SKM-1 treated with dmso at 0.1 percent for 144 hours (cell line): ENCODE measurements around the gene SMURF1.

ENCODE experiments used
- DNase-seq: peaks from one replicate; lab custom pipeline; 2025; ENCODE audit not compliant: unreplicated experiment; lab: John Stamatoyannopoulos, UW

The SMURF1 gene

GRCh38 chr7:99098286-99098823 lies 45.6 kb downstream of the SMURF1 start:
- DNase-seq = no peak

DNA sequence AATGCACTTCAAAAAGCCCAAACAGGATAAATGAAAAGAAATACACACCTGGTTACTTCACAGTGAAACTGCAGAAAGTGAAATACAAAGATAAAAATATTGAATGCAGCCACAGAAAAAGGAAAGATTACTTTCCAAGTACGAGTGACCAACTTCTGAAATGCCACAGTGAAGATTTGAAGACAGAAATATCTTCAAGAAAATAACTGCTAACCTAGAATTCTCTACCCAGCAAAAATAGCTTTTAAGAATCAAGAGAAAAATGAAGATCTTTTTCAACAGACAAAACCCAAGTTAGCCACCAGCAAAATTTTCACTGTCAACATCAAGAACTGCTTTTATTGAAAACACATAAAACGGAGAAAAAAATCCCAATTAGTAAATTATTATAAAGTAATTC lies 46.2 kb downstream of the SMURF1 start:
- no peak for DNase-seq

- DNase-seq = no peak
Observed at GRCh38 chr7:99096124-99096887, 47.6 kb downstream of the SMURF1 start.

DNA sequence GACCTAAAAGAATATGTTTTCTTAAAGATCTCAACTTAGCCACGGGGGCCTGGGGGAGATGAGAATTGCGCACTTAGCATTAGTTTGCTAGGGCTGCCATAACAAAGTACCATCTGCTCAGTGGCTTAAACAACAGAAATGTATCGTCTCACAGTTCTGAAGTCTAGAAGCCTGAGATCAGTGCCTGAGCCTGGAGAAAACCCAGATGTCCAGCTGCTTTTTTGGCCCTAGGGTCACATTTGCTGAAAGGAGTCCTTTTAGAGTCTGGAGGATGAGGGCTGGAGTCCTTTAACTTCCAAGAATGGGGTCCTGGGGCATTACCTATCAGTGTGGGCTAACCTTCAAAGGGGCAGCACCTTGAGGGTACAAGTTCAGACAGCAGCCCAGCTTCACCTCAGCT lies 48.2 kb downstream of the SMURF1 start:
- DNase-seq = no peak

DNA sequence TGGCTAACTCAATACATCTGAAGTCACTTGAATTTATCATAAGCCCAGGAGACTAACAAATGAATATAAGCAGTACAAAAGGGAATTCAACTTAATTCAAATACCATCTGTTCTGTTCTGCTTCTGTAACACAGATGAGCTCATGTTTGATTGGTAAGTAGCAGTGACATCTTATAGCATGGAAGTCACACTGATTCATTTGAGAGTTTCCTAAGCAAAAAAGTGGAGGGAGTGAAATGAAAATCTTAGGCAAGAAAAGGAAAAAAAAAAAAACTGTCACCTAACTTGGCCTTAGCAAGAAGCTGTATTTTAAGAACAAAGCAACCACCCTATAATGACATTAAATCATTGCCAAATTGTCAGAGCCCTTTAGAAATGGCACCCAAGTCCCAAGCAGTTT lies 49.5 kb downstream of the SMURF1 start:
- no peak for DNase-seq

DNA sequence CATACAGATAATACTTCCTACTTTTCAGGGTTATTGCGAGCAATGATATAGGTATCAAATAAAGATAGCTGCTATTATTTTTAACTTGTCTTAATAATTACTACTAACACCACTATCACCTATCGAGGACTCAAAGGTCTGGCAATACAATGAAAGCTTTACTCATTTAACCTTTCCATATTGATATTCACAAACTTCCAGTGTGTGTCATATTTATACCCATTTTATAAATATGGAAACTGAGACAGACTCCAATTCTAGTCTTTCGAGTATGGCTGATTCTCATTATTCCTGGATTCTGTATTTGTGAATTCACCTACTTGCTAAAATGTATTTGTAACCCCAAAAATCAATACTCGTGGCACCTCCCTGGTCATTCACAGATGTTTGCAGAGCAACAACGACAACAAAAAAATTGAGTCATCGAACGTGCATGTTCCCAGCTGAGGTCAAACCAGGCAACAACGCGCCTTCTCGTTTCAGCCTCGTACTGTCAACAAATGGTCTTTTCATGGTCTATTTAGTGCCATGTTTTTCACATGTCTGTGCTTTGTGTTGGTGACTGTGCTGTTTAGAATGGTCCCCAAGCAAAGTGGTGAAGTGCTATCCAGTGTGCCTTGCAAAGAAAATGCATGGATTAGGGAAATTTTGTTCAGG lies 51.7 kb downstream of the SMURF1 start:
- DNase-seq = no peak

GRCh38 chr7:99090771-99091542 lies 53.0 kb downstream of the SMURF1 start:
- no peak for DNase-seq

GRCh38 chr7:99089914-99090629 lies 53.8 kb downstream of the SMURF1 start:
- DNase-seq = no peak

DNA sequence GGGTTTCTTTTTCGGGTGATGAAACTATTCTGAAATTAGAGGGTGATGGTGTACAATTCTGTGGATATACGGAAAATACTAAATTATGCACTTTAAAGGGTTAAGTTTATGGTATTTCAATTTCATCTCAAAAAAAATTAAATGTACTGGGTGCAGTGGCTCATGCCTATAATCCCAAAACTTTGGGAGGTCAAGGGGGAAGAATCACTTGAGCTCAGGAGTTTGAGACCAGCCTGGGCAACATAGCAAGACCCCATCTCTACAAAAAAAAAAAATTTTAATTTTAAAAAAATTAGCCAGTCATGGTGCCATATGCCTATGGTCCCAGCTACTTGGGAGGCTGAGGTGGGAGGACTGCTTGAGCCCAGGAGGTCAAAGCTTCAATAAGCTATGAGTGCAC lies 57.0 kb downstream of the SMURF1 start:
- DNase-seq = no peak

- DNase-seq = no peak
Observed at GRCh38 chr7:99086532-99086931, 57.4 kb downstream of the SMURF1 start.

- DNase-seq = no peak
Observed at GRCh38 chr7:99083733-99084132, 60.2 kb downstream of the SMURF1 start.

DNA sequence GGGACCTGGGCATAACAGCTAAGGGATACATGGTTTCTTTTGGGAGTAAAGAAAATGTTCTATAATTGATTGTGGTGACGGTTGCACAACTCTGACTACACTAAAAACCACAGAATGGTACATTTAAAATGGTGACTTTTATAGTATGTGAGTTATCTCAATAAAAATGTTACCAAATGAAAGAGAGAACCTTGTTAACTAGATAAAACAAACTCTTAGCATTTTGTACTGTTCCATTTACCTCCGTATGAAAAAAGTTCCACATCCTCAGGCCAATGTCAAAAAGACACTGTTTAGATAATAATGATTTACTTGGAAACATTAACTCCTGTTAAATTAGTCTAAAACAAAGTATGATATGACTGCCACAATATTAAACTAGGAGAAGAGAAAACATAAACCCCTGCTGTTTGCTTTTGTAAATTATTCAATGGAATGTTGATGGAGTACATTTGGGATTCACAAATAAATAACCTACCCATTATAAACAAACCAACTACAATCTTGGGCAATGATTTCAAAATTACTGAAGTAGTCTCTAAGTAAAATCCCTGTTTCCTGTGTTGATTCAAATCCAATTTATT lies 60.7 kb downstream of the SMURF1 start:
- DNase-seq = no peak

DNA sequence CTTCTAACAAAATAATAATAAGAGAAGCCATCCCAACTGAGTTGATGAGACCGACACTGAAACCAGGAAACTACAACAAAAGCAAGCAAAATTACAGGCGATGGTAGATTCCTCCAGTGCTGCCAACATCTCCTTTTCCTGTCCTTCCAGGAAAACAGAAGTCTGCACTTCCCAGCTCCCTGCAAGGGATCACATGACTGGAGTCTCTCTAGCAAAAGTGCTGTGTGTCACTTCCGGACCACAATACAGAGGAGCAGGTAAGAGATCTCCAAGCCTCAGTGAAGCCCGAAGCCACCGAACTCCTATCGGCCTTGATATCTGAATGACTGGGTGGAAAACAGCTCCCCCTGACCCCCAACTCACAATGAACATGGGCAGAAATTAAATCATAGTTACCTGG lies 63.2 kb downstream of the SMURF1 start:
- no peak for DNase-seq

DNA sequence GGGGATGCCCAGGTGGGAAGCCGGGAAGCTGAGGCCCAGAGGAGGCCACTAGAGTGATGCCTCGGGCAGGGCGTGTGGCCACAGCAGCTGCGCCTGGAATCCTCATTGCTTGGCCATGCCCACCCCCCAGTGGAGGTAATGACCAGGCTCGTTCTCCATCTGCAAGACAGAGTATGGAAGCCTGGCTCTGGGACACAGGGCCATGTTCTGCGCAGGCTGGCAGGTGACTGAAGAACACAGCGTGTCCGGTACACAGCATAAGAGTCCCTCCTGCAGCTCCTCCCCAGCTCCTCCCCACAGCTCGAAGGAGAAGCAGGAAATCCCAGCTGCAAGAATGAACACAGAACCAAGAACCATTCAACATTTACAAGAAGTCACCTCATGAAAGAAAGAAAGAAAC lies 64.8 kb downstream of the SMURF1 start:
- no peak for DNase-seq

DNA sequence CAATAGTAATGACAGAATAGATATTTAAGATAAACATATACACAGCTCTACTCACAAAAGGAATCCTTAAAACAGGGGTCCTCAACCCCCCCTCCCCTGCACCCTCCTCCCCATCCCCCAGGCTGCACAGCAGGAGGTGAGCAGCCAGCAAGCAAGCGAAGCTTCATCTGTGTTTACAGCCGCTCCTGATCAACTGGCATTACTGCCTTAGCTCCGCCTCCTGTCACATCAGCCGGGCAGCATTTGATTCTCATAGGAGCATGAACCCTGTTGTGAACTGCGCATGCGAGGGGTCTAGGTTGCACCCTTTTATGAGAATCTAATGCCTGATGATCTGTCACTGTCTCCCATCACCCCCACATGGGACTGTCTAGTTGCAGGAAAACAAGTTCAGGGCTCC lies 65.5 kb downstream of the SMURF1 start:
- no peak for DNase-seq

DNA sequence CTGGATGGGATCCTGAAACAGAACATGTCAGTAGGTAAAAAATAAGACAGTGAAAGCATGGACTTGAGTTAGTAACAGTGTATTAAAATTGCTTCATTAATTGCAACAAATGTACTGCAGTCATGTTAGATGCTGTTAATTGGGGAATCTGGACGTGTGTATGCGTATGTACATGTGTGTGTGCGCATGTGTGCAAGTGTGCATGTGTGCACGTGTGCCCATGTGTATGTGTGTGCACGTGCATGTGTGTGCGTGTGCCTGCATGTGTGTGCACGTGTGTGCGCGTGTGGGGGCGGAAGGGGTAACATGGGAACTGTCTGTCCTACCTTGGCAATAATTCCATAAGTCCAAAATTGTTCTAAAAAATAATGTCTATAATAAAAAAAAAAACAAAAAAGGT lies 67.3 kb downstream of the SMURF1 start:
- DNase-seq = no peak

- no peak for DNase-seq
Observed at GRCh38 chr7:99073839-99074446, 70.0 kb downstream of the SMURF1 start.

DNA sequence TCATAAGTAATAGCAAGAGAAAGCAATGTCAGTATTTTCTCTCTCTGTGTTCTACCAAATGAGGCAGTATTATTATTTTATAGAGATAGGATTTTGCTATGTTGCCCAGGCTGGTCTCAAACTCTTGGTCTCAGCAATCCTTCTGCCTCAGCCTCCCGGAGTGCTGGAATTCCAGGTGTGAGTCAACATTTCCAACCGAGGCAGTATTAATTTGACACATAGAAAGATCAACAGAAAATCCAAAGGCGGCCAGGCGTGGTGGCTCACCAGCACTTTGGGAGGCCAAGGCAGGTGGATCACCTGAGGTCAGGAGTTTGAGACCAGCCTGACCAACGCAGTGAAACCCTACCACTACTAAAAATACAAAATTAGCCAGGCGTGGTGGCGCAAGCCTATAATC lies 71.8 kb downstream of the SMURF1 start:
- DNase-seq = no peak

- no peak for DNase-seq
Observed at GRCh38 chr7:99070361-99070760, 73.5 kb downstream of the SMURF1 start.

GRCh38 chr7:99061001-99061776 lies 82.7 kb downstream of the SMURF1 start:
- DNase-seq = no peak
